Measurements from ENCODE around the gene PEX11G.
"Not testable (repeated sequence)": the region's sequence is repeated elsewhere in the genome, so short reads cannot be mapped to it uniquely, and the experiment has no call there.

The PEX11G gene

DNA sequence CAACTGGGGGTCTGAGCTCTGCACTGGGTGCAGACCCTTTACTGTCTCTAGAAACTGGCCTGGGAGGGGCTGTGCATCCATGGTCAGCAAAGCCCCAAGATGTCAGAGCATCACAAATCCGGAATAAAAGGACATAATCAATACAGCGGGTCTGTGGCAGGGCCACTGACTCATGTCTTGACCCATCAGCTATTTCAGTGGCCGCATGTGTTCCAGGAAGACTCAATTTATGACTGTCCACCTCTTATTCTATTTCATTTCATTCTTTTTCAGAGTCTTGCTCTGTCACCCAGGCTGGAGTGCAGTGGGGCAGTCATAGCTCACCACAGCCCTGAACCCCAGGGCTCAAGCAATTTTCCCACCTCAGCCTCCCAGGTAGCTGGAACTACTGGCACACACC, 53.2 kb downstream of the PEX11G start:
- DNase-seq (ENCODE audit: low spot score) = no peak
- in situ Hi-C loops (cut with MboI; ENCODE audit: low sequenced_read_pairs, unreplicated experiment) = no loop called here
- TF ChIP-seq, protein P1, sequence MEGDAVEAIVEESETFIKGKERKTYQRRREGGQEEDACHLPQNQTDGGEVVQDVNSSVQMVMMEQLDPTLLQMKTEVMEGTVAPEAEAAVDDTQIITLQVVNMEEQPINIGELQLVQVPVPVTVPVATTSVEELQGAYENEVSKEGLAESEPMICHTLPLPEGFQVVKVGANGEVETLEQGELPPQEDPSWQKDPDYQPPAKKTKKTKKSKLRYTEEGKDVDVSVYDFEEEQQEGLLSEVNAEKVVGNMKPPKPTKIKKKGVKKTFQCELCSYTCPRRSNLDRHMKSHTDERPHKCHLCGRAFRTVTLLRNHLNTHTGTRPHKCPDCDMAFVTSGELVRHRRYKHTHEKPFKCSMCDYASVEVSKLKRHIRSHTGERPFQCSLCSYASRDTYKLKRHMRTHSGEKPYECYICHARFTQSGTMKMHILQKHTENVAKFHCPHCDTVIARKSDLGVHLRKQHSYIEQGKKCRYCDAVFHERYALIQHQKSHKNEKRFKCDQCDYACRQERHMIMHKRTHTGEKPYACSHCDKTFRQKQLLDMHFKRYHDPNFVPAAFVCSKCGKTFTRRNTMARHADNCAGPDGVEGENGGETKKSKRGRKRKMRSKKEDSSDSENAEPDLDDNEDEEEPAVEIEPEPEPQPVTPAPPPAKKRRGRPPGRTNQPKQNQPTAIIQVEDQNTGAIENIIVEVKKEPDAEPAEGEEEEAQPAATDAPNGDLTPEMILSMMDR (IDR thresholded peaks at IDR 0.05; ENCODE audit: borderline replicate concordance, control extremely low read depth, extremely low read depth, insufficient read depth, missing control alignments) = no peak

DNA sequence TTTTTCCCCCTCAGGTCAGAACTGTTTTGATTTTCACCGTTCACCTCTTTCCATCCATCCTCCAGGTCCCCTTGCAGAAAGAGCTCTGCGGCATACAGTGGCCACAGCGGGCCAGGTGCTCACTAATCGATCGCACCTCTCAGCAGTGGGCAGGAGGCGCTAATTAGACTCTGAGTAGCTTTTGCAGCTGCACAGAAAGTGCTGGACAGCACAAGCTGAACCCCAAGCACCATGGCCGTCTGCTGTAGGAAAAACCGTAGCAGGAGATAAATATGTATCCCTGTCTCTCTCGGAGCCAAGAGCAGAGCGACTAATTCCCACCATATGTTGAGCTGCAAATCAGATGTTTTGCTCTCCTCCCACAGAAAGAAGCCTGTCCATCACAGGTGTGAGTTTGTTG, 54.4 kb downstream of the PEX11G start:
- in situ Hi-C loops (cut with MboI; ENCODE audit: low sequenced_read_pairs, unreplicated experiment) = no loop called here
- no peak for DNase-seq (ENCODE audit: low spot score)
- TF ChIP-seq, protein P1 (IDR thresholded peaks at IDR 0.05; ENCODE audit: borderline replicate concordance, control extremely low read depth, extremely low read depth, insufficient read depth, missing control alignments) = no peak

DNA sequence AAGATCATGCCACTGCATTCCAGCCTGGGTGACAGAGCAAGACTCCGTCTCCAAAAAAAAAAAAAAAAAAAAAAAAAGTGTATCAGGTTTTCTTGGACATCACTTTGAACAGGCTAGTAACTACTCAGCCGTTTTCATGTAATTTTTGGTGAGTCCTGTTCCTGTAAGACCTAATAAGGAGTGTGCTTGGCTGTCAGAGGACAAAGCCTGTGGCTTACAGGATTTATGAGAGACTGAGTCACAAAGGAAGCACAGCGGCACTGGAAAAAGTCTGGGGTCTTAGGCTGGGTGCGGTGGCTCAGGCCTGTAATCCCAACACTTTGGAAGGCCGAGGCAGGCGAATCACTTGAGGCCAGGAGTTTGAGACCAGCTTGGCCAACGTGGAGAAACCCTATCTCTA, 55.4 kb downstream of the PEX11G start:
- in situ Hi-C loops (cut with MboI; ENCODE audit: low sequenced_read_pairs, unreplicated experiment); DNase-seq (ENCODE audit: low spot score): not testable (repeated sequence)

DNA sequence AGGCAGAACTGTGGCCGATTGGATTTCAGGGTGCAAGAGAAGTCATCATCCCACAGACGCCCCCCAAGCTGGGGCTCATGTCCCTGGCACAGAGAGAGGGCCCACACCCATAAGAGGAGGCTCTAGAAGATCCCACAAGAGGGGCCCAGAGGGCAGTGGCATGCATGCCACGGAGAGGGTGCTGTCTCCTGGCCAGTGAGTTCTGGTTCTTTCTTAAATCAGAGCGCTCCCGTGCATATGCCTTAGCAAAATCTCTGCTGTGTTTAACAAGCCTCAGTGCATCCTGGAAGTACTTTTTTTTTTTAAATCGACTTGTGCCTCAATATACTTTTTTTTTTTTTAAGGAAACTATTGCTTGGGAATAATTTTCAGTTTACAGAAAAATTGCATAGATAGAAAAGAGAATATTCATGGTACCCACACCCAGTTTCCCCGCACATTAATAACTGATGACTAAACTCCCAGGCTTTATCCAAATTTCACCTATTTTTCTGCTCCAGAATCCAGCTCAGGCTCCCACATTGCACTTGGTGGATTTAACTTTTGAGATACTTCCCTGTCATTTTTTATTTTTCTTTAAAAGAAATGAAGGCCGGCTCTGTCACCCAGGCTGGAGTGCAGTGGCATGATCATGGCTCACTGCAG, 59.1 kb downstream of the PEX11G start:
- no peak for DNase-seq (ENCODE audit: low spot score)
- in situ Hi-C loops (cut with MboI; ENCODE audit: low sequenced_read_pairs, unreplicated experiment) = no loop called here
- TF ChIP-seq, protein P1 (IDR thresholded peaks at IDR 0.05; ENCODE audit: borderline replicate concordance, control extremely low read depth, extremely low read depth, insufficient read depth, missing control alignments) = no peak

DNA sequence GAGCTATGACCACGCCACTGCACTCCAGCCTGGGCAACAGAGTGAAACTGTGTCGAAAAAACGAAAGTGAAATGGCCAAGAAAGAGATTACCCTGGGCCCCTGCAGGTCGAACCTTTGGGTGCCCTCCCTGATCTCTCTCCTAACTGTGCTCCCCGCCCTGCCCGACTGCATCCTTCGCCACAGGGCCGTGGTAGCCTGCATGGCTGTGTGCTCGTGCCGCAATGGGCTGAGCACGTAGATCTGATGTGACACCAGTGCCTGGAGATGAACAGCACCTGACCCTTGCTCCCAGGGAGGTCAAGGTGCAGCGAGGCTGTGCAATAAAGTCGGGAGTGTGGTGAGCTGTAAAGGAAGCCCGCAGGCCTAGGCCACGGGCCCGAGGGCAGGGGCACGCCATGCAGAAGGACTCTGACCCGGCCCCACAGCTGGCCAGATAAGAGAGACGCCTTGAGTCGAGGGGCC, 60.2 kb downstream of the PEX11G start:
- in situ Hi-C loops (cut with MboI; ENCODE audit: low sequenced_read_pairs, unreplicated experiment) = no loop called here
- TF ChIP-seq, protein P1 (IDR thresholded peaks at IDR 0.05; ENCODE audit: borderline replicate concordance, control extremely low read depth, extremely low read depth, insufficient read depth, missing control alignments) = no peak
- no peak for DNase-seq (ENCODE audit: low spot score)

DNA sequence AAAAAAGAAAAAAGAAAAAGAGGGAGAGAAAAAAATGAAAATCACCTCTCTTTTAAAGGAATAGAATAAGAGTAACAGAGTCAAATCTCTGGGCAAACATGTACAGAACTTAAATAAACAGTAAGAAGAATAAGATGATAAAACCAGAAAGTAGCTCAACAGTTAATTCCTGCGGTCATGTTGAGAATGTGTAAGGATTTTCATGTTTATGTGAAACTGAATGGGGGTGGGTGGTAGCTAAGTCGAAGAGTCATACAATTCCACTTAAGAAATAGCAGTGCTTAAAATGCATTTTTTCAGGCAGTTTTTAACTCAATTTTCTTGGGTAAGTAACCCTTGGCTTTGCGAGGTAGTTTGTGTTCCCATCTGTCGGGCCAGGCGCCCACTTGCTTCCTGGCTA, 60.9 kb downstream of the PEX11G start:
- in situ Hi-C loops (cut with MboI; ENCODE audit: low sequenced_read_pairs, unreplicated experiment) = no loop called here
- TF ChIP-seq, protein P1 (IDR thresholded peaks at IDR 0.05; ENCODE audit: borderline replicate concordance, control extremely low read depth, extremely low read depth, insufficient read depth, missing control alignments) = no peak
- no peak for DNase-seq (ENCODE audit: low spot score)

DNA sequence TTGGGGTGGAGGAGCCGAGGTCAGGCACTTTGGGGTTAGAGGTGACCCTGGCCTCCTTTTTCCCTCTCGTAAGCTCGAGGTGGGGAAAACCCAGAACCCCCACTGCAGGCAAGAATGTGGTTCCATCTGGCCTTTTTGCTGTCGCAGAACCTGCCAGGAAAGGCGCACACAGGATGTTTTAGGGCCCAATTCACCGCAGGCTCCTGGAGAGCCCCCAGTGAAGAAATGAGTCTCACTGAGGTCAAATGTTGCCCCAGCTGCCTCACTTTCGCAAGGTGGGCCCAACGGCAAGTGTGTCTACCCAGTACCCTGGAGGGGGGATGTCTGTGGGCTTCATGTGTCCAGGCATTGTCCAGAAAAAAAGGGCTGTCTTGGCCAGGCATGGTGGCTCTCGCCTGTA, 61.8 kb downstream of the PEX11G start:
- in situ Hi-C loops (cut with MboI; ENCODE audit: low sequenced_read_pairs, unreplicated experiment) = no loop called here
- peak; percentile 64 for DNase-seq (ENCODE audit: low spot score)
- TF ChIP-seq, protein P1 (IDR thresholded peaks at IDR 0.05; ENCODE audit: borderline replicate concordance, control extremely low read depth, extremely low read depth, insufficient read depth, missing control alignments) = no peak
